GM13977 (cell line): Measurements from ENCODE around the gene DTX3.
A peak's percentile ranks its signal among the peaks of the same experiment; 100 is the strongest.

Experiments used
- DNase-seq: peaks from one replicate; pipeline ENCODE4 v3.0.0; 2012; ENCODE audit warnings: low spot score
- in situ Hi-C: fragments of 300-500 bp; cut with MboI; formaldehyde crosslinking; loops from one replicate; pipeline ENCODE4 v1.12.0; 2022; ENCODE audit warnings: low sequenced_read_pairs, low pct_unique_long_range_greater_than_20kb, mixed read lengths, inconsistent platforms; ENCODE audit not compliant: unreplicated experiment
- TF ChIP-seq, protein P1 (sequence below): IDR thresholded peaks from 2 replicates; pipeline ENCODE4 v1.5.1; 2012; ENCODE audit warnings: mild to moderate bottlenecking, control low read depth; ENCODE audit not compliant: insufficient read depth; ENCODE audit errors: extremely low read depth, missing control alignments

DTX3 gene

DNA sequence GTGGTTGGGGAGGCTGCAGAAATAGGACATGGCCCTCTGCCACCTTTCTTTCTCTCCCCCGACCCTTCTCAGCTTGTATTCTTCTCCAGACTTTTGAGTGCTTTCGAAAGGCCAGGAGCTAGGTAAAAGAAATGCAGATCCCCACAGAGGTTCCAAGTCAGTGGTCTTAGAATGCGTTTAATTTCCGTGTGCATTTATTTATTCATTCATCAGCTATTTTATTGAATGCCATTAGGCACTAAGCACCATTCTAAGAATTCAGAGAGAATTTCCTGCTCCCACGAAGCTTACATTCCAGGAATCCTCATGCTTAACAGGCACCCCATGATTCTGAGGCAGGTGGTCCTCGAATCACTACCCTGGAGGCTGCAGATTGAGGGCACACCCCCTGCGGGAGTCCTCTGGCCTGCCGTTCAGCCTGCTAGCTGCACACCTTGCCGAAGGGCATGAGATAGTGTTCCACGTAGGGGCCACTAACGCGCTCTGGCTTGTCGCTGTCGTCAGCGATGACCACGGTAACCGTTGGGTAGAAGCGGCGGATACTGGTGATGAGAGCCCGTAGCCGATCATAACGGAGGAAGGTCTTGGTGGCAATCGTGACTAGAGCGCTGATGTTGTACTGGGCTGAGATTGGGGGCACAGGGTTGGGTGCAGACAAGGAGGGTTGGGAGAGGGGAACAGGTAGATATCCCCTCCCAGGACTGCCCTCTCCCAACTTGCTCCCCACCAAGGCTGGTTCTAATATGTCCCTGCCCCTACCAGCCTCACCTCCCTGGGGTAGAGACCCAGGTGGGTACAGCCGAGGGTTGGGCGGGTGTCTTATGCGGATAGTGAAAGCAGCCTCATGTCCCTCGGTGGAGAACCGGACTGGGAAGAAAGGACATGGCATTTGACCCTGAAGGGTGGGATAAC, 23.9 kb downstream of the DTX3 start:
- DNase-seq, result no peak
- in situ Hi-C loops, result no loop called here
- TF ChIP-seq, protein P1, sequence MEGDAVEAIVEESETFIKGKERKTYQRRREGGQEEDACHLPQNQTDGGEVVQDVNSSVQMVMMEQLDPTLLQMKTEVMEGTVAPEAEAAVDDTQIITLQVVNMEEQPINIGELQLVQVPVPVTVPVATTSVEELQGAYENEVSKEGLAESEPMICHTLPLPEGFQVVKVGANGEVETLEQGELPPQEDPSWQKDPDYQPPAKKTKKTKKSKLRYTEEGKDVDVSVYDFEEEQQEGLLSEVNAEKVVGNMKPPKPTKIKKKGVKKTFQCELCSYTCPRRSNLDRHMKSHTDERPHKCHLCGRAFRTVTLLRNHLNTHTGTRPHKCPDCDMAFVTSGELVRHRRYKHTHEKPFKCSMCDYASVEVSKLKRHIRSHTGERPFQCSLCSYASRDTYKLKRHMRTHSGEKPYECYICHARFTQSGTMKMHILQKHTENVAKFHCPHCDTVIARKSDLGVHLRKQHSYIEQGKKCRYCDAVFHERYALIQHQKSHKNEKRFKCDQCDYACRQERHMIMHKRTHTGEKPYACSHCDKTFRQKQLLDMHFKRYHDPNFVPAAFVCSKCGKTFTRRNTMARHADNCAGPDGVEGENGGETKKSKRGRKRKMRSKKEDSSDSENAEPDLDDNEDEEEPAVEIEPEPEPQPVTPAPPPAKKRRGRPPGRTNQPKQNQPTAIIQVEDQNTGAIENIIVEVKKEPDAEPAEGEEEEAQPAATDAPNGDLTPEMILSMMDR, result no peak

DNA sequence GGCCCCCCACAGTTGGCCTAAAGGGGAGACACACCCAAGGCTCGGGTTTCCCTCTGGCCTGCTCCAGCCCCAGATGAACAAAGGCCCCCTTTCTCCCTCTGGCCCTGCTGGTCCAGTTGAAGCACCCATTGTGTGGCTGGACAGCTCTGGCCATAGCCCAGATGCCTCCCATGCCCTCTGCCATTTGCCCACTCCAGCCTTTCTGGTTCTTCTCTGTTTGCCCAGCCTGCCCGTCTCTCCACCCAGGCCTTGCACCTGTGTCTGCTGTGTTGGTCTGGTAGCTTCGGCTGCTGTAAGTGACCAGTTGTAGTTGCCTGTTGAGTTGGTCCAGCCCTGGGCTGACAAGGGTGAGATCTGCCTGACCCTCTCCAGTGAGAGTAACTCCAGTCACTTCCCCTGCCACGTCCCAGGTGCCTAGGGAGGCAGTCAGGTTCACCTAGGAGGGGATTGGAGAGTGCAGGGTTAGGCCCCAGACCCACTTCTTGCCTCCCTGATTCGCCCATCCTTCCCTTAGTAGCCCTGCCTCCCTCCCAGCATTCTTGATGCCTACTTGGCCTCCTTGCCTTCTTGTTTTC, 25.4 kb downstream of the DTX3 start:
- TF ChIP-seq, protein P1, result no peak
- in situ Hi-C loops, result no loop called here
- no peak for DNase-seq

DNA sequence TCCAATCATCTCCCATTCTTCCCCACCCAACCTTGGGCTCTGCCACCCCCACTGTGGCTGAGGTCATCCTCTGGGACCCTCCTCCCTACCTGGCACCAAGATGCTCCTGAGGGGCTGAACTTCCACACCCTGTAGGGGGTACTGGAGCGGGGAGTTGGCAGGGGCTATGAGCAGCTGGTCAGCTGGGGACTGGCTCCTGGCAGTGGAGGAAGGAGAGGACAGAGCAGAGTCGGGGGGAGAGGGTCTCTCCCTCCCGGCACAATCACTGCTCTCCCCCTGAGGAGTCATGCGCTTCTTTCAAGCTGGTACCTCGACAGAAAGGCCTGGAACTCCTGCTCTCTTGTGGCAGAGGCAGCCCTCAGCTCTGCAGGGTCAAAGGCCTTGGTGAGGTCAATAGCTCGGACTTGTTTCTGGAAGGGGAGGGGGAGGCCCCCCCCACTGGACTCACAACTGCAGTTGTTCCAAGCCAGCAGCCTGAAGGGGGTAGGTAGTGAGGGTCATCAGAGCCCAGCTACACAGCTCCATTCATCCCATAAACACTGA, 26.3 kb downstream of the DTX3 start:
- in situ Hi-C loops, result no loop called here
- TF ChIP-seq, protein P1, result no peak
- DNase-seq, result no peak

- TF ChIP-seq, protein P1, result no peak
- in situ Hi-C loops, result no loop called here
- no peak for DNase-seq
Measured at GRCh38 chr12:57631566-57632072, 27.0 kb downstream of the DTX3 start.

- TF ChIP-seq, protein P1, result no peak
- peak; percentile 38 for DNase-seq
- in situ Hi-C loops, result no loop called here
Measured at GRCh38 chr12:57632073-57632957, 27.7 kb downstream of the DTX3 start.
